DND-41 (cell line): ENCODE data around the gene TTYH3.
"Not testable (repeated sequence)": the region's sequence is repeated elsewhere in the genome, so short reads cannot be mapped to it uniquely, and the experiment has no call there.

Experiments
- EZH2 ChIP-seq: IDR thresholded peaks from 3 replicates; pipeline ENCODE4 v1.6.1; 2012; ENCODE audit warnings: borderline replicate concordance, low read depth, mild to moderate bottlenecking, moderate library complexity, low read length, inconsistent platforms; ENCODE audit not compliant: severe bottlenecking
- TF ChIP-seq, protein P1 (sequence below): IDR thresholded peaks from 2 replicates; pipeline ENCODE4 v1.5.1; 2012; ENCODE audit warnings: borderline replicate concordance, low read length, moderate library complexity, mild to moderate bottlenecking; ENCODE audit not compliant: poor library complexity, severe bottlenecking; ENCODE audit errors: extremely low read depth

DNA sequence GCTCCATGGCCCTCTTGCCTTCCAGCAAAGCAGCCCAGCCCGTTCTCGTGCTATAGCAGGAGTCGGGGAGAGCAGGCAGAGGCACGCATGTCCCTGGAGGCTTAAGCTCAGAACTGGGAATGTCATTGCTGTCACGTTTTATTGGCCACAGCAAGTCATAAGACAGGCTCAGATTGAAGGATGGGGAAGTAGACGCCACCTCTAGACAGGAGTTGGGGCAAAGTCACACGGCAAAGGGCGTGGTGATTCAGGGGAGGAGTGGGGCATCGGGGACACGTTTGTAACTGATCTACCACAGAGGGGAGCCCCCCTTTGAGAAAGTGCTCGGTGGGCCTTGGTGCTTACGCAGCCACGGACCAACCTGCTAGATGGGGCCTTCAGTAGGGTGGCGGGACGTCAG is 46.7 kb downstream of the TTYH3 start:
- TF ChIP-seq, protein P1, sequence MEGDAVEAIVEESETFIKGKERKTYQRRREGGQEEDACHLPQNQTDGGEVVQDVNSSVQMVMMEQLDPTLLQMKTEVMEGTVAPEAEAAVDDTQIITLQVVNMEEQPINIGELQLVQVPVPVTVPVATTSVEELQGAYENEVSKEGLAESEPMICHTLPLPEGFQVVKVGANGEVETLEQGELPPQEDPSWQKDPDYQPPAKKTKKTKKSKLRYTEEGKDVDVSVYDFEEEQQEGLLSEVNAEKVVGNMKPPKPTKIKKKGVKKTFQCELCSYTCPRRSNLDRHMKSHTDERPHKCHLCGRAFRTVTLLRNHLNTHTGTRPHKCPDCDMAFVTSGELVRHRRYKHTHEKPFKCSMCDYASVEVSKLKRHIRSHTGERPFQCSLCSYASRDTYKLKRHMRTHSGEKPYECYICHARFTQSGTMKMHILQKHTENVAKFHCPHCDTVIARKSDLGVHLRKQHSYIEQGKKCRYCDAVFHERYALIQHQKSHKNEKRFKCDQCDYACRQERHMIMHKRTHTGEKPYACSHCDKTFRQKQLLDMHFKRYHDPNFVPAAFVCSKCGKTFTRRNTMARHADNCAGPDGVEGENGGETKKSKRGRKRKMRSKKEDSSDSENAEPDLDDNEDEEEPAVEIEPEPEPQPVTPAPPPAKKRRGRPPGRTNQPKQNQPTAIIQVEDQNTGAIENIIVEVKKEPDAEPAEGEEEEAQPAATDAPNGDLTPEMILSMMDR = not testable (repeated sequence)
- TF ChIP-seq EZH2 = not testable (repeated sequence)
